Thyroid gland (tissue), 4 donors: ENCODE results near the gene CYBA. TPM values are rescaled to one million over a fixed set of nuclear protein-coding genes. Genes with fewer than 3 reads are reported as not detected.
A peak's percentile ranks its signal among the peaks of the same experiment; 100 is the strongest.

Experiments
- DNase-seq, 2 donors: peaks; one replicate each; pipeline ENCODE4 v3.0.0-alpha.2; 2019
- H3K27ac ChIP-seq, 3 donors: fragments of 200-600 bp; sonication (generic); 1 replicate in 2 of 3; 2 replicates in 1 of 3; pipeline ENCODE4 v1.5.1; 2016 to 2019; ENCODE audit warnings: mild to moderate bottlenecking in 1 of 3, moderate library complexity in 1 of 3
- H3K27me3 ChIP-seq: fragments of 200-600 bp; sonication (generic); one replicate; pipeline ENCODE4 v1.5.1; 2019
- H3K36me3 ChIP-seq, 2 donors: fragments of 200-600 bp; sonication (generic); one replicate each; pipeline ENCODE4 v1.5.1; 2016 to 2019
- H3K4me1 ChIP-seq, 2 donors: fragments of 200-600 bp; sonication (generic); one replicate each; pipeline ENCODE4 v1.5.1; 2017 to 2019
- H3K4me3 ChIP-seq, 3 donors: fragments of 200-600 bp; sonication (generic); replicated peaks in 1 of 3; 1 replicate in 2 of 3; 2 replicates in 1 of 3; pipeline ENCODE4 v1.5.1; 2016; ENCODE audit warnings: mild to moderate bottlenecking in 1 of 3
- H3K9me3 ChIP-seq: fragments of 200-600 bp; sonication (generic); one replicate; pipeline ENCODE4 v1.5.1; 2017
- POLR2A ChIP-seq, 2 donors: fragments of 450-650 bp; IDR thresholded peaks; one replicate each; pipeline ENCODE4 v1.6.1; 2017; ENCODE audit warnings: antibody characterized with exemption in 2 of 2, mild to moderate bottlenecking in 2 of 2, moderate library complexity in 1 of 2
- WGBS, 2 donors: methylation state at CpG; one replicate each; pipeline ENCODE4 v1.1.5; 2017; 5-methylcytosine and 5-hydroxymethylcytosine counted together
- intact Hi-C: fragments of 100-400 bp; cut with DNase I; formaldehyde crosslinking; loops from one replicate; pipeline ENCODE4 v1.15.1; 2023
- total RNA-seq, 4 donors: library from RNA; depleted of rRNA; stranded (reverse); fragments of >200 nt; gene quantifications; one replicate each; pipeline ENCODE4 v1.2.3, GENCODE V29; 2016
- TF ChIP-seq, protein P1 (sequence below), 6 experiments: fragments of 200-600 bp in 3 of 6; fragments of 450-650 bp in 3 of 6; sonication (generic) in 3 of 6; IDR thresholded peaks; one replicate each; pipeline ENCODE4 v1.5.1; 2016 to 2019; ENCODE audit warnings: antibody characterized with exemption in 6 of 6, mild to moderate bottlenecking in 2 of 6, inconsistent platforms in 1 of 6, moderate library complexity in 1 of 6

CYBA gene
- total RNA-seq, 4 donors from 2014 or later: 199 to 475 (median 339) TPM

- Histone ChIP-seq H3K4me1 (peaks cover 0 to 25% of the 10 kb centered on the region in 2 donors), H3K4me3 (no peak overlapping the region), H3K27me3 (no peaks in the 10 kb centered on the region), H3K27ac (no peak overlapping the region), H3K36me3 (no peaks in the 10 kb centered on the region), H3K9me3 (no peaks in the 10 kb centered on the region)
- no peak for DNase-seq
- intact Hi-C loops: no loop called here
- TF ChIP-seq POLR2A (IDR thresholded peaks at IDR 0.05): no peak
- WGBS, 2 donors: 82 to 84% methylated on average over 12 to 19 of the region's 21 CpGs
These were observed 39.7 kb upstream of the CYBA start for GRCh38 chr16:88690341-88691128.

DNA sequence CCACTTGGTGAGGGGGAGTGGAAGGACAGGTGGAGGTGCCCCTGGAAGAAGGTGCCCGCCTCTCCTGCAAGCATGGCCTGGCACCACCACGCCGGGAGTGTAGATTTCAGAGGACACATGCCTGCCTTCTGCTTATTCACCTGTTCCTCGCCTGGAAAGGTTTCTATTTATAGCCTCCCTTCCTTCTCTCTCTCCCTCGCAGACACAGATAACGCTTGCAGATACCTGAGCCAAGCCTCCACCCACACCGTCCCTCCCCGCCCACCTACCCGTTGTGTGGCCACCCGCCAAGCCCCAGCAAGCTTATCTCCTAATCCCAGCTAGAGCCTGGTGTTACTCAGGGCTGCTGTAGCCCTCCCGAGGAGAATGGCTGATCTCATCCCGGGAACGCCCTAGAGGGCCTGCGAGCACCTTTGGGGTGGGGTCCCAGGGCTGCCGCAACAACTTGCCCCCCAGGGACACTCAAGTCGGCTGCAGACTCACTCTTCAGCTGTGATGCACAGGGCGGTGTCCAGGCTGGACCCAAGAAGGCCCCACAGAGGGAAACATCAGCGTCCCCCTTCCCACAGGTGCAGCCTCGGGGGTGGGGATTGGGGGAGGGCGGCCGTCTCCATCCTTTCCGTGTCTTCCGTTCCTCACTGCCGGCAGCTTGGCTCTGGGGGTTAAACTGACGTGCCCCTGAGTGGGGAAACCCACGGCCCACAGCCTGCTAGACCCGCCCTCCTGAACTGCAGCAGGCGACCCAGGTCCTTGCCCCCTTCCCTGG, 37.3 kb upstream of the CYBA start:
- 29% methylated on average over 22 to 27 of the region's 28 CpGs for WGBS, 2 donors
- no peaks in the 10 kb centered on the region for H3K27me3 ChIP-seq
- no peak overlapping the region for H3K27ac ChIP-seq
- H3K4me3 ChIP-seq: no peak overlapping the region
- TF ChIP-seq POLR2A (IDR thresholded peaks at IDR 0.05): no peak
- TF ChIP-seq, protein P1, sequence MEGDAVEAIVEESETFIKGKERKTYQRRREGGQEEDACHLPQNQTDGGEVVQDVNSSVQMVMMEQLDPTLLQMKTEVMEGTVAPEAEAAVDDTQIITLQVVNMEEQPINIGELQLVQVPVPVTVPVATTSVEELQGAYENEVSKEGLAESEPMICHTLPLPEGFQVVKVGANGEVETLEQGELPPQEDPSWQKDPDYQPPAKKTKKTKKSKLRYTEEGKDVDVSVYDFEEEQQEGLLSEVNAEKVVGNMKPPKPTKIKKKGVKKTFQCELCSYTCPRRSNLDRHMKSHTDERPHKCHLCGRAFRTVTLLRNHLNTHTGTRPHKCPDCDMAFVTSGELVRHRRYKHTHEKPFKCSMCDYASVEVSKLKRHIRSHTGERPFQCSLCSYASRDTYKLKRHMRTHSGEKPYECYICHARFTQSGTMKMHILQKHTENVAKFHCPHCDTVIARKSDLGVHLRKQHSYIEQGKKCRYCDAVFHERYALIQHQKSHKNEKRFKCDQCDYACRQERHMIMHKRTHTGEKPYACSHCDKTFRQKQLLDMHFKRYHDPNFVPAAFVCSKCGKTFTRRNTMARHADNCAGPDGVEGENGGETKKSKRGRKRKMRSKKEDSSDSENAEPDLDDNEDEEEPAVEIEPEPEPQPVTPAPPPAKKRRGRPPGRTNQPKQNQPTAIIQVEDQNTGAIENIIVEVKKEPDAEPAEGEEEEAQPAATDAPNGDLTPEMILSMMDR (IDR thresholded peaks at IDR 0.05): no peak
- intact Hi-C loops: no loop called here
- no peaks in the 10 kb centered on the region for H3K36me3 ChIP-seq
- DNase-seq: peak; percentile 49 to 68
- no peaks in the 10 kb centered on the region for H3K9me3 ChIP-seq
- H3K4me1 ChIP-seq: peaks cover 0 to 30% of the 10 kb centered on the region in 2 donors

DNA sequence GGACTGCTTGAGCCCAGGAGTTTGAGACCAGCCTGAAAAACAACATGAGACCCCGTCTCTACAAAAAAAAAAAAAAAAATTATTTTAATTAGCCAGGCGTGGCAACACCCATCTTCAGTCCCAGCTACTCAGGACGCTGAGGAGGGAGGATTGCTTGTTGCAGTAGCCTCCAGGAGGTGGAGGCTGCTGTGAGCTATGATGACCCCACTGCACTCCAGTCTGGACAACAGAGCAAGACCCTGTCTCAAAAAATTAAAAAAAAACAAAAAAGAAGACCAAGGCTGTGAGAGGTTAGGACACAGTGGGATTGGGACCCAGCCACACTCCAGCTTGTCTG, 36.8 kb upstream of the CYBA start:
- TF ChIP-seq, protein P1 (IDR thresholded peaks at IDR 0.05): no peak
- TF ChIP-seq POLR2A (IDR thresholded peaks at IDR 0.05): no peak
- Histone ChIP-seq H3K27ac (no peak overlapping the region), H3K9me3 (no peaks in the 10 kb centered on the region), H3K4me1 (peaks cover 0 to 30% of the 10 kb centered on the region in 2 donors), H3K27me3 (no peaks in the 10 kb centered on the region), H3K4me3 (no peak overlapping the region), H3K36me3 (no peaks in the 10 kb centered on the region)
- 58 to 75% methylated on average over 3 of the region's 3 CpGs for WGBS, 2 donors
- DNase-seq: no peak
- intact Hi-C loops: no loop called here

GRCh38 chr16:88687254-88687576, 36.4 kb upstream of the CYBA start:
- H3K36me3 ChIP-seq: no peaks in the 10 kb centered on the region
- 61 to 71% methylated on average over 3 to 9 of the region's 10 CpGs for WGBS, 2 donors
- intact Hi-C loops: no loop called here
- H3K9me3 ChIP-seq: no peaks in the 10 kb centered on the region
- no peak overlapping the region for H3K4me3 ChIP-seq
- H3K27me3 ChIP-seq: no peaks in the 10 kb centered on the region
- no peak for DNase-seq
- TF ChIP-seq POLR2A (IDR thresholded peaks at IDR 0.05): no peak
- TF ChIP-seq, protein P1 (IDR thresholded peaks at IDR 0.05): no peak
- H3K4me1 ChIP-seq: peaks cover 0 to 30% of the 10 kb centered on the region in 2 donors
- no peak overlapping the region for H3K27ac ChIP-seq

DNA sequence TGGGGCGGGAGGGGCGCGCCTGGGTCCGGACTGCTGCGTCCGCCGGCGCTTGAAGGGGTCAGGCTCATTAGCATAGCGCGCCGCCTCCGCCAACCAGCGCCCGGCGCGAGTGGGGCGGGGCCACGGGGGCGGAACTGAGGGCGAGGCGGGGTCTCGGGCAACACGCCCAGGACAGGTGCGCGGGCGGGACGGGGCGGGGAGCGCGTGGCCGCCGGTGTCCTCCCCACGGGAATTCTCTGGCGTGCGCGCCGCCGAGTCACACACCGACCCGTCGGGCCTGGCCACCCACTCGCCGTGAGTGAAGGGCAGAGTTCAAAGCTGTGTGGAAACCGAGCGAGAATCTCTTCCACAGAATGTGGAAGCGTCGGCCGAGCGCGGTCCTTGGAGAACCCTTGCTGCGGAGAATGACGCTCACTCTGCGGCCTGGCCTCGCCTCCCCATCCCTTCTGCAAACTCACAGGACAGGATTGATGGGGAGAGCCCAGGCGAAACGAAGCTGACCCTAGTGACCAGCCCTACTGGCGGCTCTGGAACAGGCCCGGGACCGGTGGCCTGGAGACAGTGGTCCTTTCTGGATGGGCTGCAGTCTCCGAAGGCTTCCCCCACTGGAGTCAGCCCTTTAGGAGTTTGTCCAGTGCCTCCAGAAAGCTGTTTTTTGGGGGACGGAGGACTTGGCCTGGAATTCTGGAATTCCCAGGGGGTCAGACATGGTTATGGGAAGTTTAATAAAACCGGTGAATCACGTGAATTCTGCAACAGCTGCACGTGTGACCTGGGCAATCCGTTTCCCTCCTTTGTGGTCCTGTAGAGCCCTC, 35.8 kb upstream of the CYBA start, which contains the start of gene SNAI3:
SNAI3 (minus strand) TSS at position 69 of the 815 bp plus-strand sequence. CDS start 101 bp downstream, outside the sequence.
- intact Hi-C loops: no loop called here
- H3K9me3 ChIP-seq: no peaks in the 10 kb centered on the region
- no peaks in the 10 kb centered on the region for H3K36me3 ChIP-seq
- WGBS, 2 donors: 5 to 48% methylated on average over 4 to 12 of the region's 65 CpGs
- H3K4me3 ChIP-seq: peak within 1 kb of the TSS; percentile 27 to 76 (median 48)
- TF ChIP-seq, protein P1 (IDR thresholded peaks at IDR 0.05): peak in 1 of 6 experiments; percentile 5
- no peak for TF ChIP-seq POLR2A (IDR thresholded peaks at IDR 0.05)
- peaks cover 0 to 30% of the 10 kb centered on the region in 2 donors for H3K4me1 ChIP-seq
- H3K27me3 ChIP-seq: no peaks in the 10 kb centered on the region
- H3K27ac ChIP-seq: no peak within 1 kb of the TSS
- DNase-seq: peak; percentile 89 to 91
